Measurements from ENCODE around the gene AP3S2.

The AP3S2 gene

GRCh38 chr15:89820666-89821611 lies 72.9 kb downstream of the AP3S2 start:
- H3K27ac ChIP-seq = no peak overlapping the region
- TF ChIP-seq, protein P1, sequence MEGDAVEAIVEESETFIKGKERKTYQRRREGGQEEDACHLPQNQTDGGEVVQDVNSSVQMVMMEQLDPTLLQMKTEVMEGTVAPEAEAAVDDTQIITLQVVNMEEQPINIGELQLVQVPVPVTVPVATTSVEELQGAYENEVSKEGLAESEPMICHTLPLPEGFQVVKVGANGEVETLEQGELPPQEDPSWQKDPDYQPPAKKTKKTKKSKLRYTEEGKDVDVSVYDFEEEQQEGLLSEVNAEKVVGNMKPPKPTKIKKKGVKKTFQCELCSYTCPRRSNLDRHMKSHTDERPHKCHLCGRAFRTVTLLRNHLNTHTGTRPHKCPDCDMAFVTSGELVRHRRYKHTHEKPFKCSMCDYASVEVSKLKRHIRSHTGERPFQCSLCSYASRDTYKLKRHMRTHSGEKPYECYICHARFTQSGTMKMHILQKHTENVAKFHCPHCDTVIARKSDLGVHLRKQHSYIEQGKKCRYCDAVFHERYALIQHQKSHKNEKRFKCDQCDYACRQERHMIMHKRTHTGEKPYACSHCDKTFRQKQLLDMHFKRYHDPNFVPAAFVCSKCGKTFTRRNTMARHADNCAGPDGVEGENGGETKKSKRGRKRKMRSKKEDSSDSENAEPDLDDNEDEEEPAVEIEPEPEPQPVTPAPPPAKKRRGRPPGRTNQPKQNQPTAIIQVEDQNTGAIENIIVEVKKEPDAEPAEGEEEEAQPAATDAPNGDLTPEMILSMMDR (IDR thresholded peaks at IDR 0.05) = no peak
- no peak overlapping the region for H3K4me2 ChIP-seq (ENCODE audit: low read length)
- H3K4me1 ChIP-seq = no peaks in the 10 kb centered on the region
- H3K4me3 ChIP-seq (ENCODE audit: low read depth, low read length) = no peak overlapping the region
- no peak overlapping the region for H2AFZ ChIP-seq
- H3K27me3 ChIP-seq (ENCODE audit: control insufficient read depth, insufficient read depth, low read length) = no peaks in the 10 kb centered on the region
- H3K9ac ChIP-seq = no peak overlapping the region
- no peaks in the 10 kb centered on the region for H3K36me3 ChIP-seq (ENCODE audit: control insufficient read depth, insufficient read depth, low read length)
- H3K9me3 ChIP-seq (ENCODE audit: control insufficient read depth, low read length) = no peaks in the 10 kb centered on the region
- no peaks in the 10 kb centered on the region for H3K79me2 ChIP-seq

GRCh38 chr15:89818287-89818686 lies 75.5 kb downstream of the AP3S2 start:
- Histone ChIP-seq H2AFZ (no peak overlapping the region), H3K27me3 (ENCODE audit: control insufficient read depth, insufficient read depth, low read length) (no peaks in the 10 kb centered on the region), H3K4me1 (no peaks in the 10 kb centered on the region), H3K27ac (no peak overlapping the region), H3K4me3 (ENCODE audit: low read depth, low read length) (no peak overlapping the region), H3K4me2 (ENCODE audit: low read length) (no peak overlapping the region), H3K9ac (no peak overlapping the region), H3K79me2 (no peaks in the 10 kb centered on the region), H3K9me3 (ENCODE audit: control insufficient read depth, low read length) (no peaks in the 10 kb centered on the region), H3K36me3 (ENCODE audit: control insufficient read depth, insufficient read depth, low read length) (no peaks in the 10 kb centered on the region)
- TF ChIP-seq, protein P1 (IDR thresholded peaks at IDR 0.05) = no peak

GRCh38 chr15:89817701-89818280 lies 76.0 kb downstream of the AP3S2 start:
- Histone ChIP-seq H3K36me3 (ENCODE audit: control insufficient read depth, insufficient read depth, low read length) (no peaks in the 10 kb centered on the region), H3K27ac (no peak overlapping the region), H2AFZ (no peak overlapping the region), H3K79me2 (no peaks in the 10 kb centered on the region), H3K9me3 (ENCODE audit: control insufficient read depth, low read length) (no peaks in the 10 kb centered on the region), H3K27me3 (ENCODE audit: control insufficient read depth, insufficient read depth, low read length) (no peaks in the 10 kb centered on the region), H3K4me3 (ENCODE audit: low read depth, low read length) (no peak overlapping the region), H3K9ac (no peak overlapping the region), H3K4me2 (ENCODE audit: low read length) (no peak overlapping the region), H3K4me1 (no peaks in the 10 kb centered on the region)
- TF ChIP-seq, protein P1 (IDR thresholded peaks at IDR 0.05) = no peak

GRCh38 chr15:89815769-89816168 lies 78.0 kb downstream of the AP3S2 start:
- Histone ChIP-seq H3K4me2 (ENCODE audit: low read length) (no peak overlapping the region), H3K9ac (no peak overlapping the region), H3K4me1 (no peaks in the 10 kb centered on the region), H3K9me3 (ENCODE audit: control insufficient read depth, low read length) (no peaks in the 10 kb centered on the region), H3K36me3 (ENCODE audit: control insufficient read depth, insufficient read depth, low read length) (no peaks in the 10 kb centered on the region), H3K27ac (no peak overlapping the region), H3K27me3 (ENCODE audit: control insufficient read depth, insufficient read depth, low read length) (no peaks in the 10 kb centered on the region), H3K4me3 (ENCODE audit: low read depth, low read length) (no peak overlapping the region), H3K79me2 (no peaks in the 10 kb centered on the region), H2AFZ (no peak overlapping the region)
- TF ChIP-seq, protein P1 (IDR thresholded peaks at IDR 0.05) = no peak

All from parathyroid adenoma (tissue), 2 donors.